Activated naive CD4-positive, alpha-beta T cell (primary cell): ENCODE data around the gene LSAMP.

ENCODE experiments used
- DNase-seq, 4 experiments: peaks; one replicate each; lab custom pipeline; 2025; lab: John Stamatoyannopoulos, UW

LSAMP gene

GRCh38 chr3:116052602-116053001 lies 392.7 kb downstream of the LSAMP start:
- DNase-seq, result no peak

GRCh38 chr3:116051586-116051985 lies 393.7 kb downstream of the LSAMP start:
- no peak for DNase-seq

- DNase-seq, result no peak
Measured at GRCh38 chr3:116051040-116051439, 394.2 kb downstream of the LSAMP start.

DNA sequence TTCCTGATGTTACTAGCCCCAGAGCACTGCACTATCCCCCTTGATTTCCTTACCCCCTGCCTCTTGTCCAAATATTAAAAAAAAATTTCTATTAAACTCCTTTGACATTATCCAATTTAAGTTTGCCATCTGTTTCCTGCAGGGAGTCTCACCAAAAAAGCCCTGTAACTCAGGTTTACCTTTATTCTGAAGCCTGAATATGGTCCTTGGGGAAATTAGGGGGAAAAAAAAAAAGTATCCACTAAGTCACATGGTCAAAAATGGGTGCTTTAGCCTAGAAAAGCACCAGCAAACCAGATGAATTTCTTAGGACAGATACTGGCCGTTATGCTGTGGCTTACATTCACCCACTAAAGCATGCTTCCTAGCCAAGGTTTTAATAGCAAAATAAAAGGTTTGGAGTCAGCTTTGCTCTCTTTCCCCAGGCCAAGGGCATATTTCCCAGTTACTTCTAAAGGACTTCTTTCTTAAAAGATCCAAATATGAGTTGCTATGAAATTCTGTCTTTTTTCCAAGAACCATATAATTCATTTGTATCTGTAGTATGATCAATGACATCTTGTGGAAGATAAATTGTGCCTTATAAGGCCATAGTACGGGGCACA lies 394.9 kb downstream of the LSAMP start:
- DNase-seq, result no peak

- DNase-seq, result no peak
Measured at GRCh38 chr3:116048991-116049390, 396.3 kb downstream of the LSAMP start.

GRCh38 chr3:116046350-116046749 lies 398.9 kb downstream of the LSAMP start:
- DNase-seq, result no peak

GRCh38 chr3:116045314-116045713 lies 400.0 kb downstream of the LSAMP start:
- no peak for DNase-seq

DNA sequence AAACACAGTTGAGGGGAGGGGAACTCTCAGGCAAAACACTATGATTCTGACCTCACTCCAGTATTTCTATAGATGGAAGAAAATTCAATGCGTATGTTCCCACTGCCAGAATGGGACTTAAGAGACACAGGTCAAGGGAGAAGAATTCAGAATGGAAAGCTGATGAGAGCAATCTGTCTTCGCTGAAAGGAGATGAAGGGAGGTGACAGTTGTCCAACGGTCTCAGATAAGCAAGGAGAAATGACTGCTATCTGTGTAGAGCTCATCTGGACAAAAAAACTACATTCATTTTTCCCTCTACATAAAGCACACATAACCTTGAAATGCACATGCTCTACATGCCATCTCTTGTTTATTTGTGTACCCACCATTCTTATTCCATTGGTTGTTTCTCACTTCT lies 405.1 kb downstream of the LSAMP start:
- DNase-seq, result no peak

DNA sequence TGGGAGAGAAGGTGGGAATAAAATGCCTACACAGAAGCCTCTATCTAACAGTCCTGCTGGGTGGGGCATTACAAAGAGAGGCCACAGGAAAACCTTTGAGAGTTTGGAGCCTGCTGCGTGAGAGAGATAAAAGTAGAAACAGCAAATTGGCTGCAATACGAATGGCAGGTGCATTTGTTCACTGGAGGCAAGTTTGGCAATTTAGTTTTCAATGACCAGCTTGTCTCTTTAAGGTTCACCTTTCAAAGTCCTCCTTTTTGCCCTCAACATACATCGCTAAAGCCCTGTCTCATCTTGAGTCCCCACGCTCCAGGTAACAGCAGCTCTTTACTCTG lies 405.7 kb downstream of the LSAMP start:
- no peak for DNase-seq

- DNase-seq, result no peak
Measured at GRCh38 chr3:116038968-116039650, 406.2 kb downstream of the LSAMP start.

DNA sequence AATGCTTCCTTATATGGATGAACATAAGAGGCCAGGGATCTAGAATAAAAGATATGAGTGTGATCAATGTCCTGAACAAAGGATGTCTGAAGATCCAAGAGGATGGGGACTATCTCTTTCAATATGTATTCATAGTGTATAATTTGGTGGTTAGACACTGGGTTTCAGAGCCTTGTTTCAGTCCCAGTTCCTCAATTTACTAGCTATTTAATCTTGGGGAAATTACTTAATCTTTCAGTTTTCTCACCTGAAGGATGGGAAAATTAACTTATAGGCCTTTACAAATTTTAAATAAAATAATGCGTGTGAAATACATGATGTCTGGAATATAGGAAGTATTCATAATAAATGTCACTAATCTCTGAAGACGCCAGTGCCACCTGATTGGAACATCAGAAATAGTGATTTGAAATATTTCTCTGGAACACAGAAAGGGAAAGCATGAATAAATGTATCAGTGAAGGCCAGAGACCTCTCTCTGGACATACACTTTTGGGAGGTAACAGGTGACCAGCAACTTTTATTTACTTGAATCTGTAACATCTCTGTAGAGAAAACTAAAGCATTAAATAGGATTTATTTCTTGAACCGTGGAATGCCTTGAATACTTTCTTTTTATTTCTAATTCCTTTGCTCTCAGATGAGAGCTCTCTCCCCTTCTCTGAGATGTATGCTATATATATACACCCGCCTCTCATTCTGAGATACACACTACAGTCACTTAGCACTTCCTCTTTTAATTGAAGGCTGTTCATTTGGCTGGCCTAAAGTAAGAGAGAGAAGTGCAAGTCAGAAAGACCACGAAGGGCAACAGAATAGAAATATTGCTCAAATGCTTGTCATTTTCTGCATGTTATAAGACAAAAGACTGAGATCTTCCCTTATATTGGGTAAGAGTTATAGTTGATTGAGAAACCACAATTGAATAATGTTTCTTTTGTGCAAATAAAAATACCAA lies 407.1 kb downstream of the LSAMP start:
- no peak for DNase-seq

GRCh38 chr3:116035429-116035828 lies 409.9 kb downstream of the LSAMP start:
- DNase-seq, result no peak

- DNase-seq, result no peak
Measured at GRCh38 chr3:116034794-116035193, 410.5 kb downstream of the LSAMP start.

- DNase-seq, result no peak
Measured at GRCh38 chr3:116034086-116034485, 411.2 kb downstream of the LSAMP start.

GRCh38 chr3:116033516-116033915 lies 411.8 kb downstream of the LSAMP start:
- no peak for DNase-seq

- DNase-seq, result no peak
Measured at GRCh38 chr3:116032176-116032575, 413.1 kb downstream of the LSAMP start.

DNA sequence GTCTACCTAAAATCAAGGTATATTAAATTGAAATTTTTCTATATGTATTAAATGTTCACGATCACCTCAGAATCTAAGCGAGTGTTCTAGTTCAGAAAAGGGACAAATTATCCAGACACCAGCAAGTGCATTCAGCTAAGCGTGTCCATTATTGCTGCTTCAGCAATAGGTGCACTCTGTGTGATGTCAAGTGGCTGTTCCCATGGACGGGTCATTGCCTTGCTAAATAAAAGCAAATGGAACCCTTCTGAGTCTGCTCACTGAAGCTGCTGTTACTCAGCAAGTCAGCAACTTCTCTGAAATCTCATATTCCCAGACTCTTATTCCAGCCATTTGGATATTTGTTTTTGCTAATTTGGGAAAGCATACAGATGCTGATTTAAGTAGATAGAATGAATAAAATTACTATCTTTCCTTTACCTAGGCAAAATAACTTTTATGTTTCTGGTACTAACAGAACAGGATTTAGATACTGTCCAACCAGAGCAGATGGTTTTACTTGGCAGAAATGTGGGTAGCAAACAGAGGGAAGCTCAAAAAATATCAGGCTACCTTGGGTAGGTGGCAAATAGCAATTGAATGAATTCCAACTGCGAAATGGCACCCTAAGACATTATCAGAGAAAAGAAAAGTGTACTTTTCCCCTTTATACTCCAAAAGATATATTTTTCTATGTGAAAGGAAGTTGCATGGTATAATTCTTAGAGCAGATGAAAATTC lies 415.0 kb downstream of the LSAMP start:
- no peak for DNase-seq

DNA sequence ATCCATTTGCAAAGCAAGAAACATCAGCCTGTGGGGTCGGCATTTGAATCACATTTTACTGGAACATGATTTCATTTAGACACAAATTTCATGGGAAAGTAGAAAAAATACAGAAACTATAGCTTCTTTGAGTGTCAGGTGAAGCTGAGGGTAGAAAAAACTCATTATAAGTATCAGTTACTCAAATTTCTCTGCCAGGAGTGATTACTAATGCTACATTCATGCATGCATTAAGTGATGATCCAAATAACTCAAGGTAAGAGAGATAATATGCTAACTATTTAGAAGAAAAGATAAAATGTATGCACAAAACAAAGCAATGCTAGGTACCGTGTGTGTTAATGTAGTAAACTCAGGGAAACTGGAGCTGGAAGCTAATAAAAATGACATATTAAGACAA lies 416.0 kb downstream of the LSAMP start:
- DNase-seq, result no peak

GRCh38 chr3:116028157-116028556 lies 417.1 kb downstream of the LSAMP start:
- no peak for DNase-seq

GRCh38 chr3:116020989-116021388 lies 424.3 kb downstream of the LSAMP start:
- DNase-seq, result no peak

DNA sequence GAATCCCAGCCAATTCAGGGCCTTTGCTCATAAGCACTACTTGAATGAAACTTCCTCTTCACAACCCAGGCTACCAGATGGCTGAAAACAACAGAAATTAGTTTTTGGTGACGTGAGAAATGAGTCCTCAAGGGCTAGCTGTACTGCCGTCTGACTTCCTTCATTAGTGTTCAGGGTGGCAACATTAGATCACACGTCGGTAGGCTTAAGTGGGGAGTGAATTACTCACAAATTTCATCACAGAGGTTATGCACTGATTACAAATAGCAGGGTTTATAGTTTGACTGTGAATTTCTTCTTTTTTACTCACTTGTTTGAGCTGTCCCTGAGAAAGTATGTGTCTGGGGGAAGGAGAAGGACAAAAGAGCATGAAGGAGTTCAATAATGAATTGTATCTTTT lies 424.8 kb downstream of the LSAMP start:
- DNase-seq, result no peak

- DNase-seq, result no peak
Measured at GRCh38 chr3:116019254-116019763, 426.0 kb downstream of the LSAMP start.
